Measurements from ENCODE around the gene XAB2.

XAB2 gene

DNA sequence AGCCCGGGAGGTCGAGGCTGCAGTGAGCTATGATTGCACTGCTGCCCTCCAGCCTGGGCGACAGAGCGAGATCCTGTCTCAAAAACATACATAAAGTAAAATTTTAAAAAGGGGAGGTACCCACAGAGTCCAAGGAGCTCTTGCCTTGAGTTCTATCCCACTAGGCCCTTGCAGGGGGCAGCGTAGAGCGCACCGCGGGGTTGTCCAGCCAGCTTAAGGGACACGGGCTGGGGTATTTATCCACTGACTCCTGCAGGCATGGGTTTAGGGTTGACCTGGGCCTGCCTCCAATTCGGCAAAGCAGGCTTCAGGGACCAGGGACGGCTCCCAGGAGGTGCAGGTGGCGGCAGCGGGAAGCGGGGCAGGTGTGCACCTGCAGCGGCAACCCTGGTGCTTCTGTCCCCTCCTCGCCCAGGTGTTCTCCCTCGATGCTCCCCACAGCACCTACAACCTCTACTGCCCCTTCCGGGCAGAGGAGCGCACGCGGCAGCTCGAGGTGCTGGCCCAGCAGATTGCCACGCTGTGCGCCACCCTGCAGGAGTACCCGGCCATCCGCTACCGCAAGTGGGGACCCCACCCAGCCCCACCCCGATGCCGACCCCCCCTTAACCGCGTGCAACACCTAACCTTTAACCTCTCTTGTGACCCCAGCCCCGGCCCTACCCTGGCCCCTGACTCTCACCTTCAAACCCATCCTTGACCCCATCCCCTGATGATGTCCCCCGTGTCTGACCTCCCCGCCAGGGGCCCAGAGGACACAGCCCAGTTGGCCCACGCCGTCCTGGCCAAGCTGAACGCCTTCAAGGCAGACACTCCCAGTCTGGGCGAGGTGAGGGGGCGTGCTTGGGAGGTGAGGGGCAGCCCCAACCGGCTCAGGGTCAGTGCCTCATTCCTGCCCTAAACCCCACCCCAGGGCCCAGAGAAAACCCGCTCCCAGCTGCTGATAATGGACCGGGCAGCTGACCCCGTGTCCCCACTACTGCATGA is 12.2 kb upstream of the XAB2 start:
- ChIA-PET CTCF (interaction anchor here (0.6 kb wide), 1 partner anchor 253 kb away, joined by 4 read pairs; no protein-coding TSS in a partner anchor), POLR2A (ENCODE audit: low non-redundant PET) (interaction anchor here (0.6 kb wide), 1 partner anchor 20 kb away, joined by 3 read pairs; no protein-coding TSS in a partner anchor)
- TF ChIP-seq, protein P1, sequence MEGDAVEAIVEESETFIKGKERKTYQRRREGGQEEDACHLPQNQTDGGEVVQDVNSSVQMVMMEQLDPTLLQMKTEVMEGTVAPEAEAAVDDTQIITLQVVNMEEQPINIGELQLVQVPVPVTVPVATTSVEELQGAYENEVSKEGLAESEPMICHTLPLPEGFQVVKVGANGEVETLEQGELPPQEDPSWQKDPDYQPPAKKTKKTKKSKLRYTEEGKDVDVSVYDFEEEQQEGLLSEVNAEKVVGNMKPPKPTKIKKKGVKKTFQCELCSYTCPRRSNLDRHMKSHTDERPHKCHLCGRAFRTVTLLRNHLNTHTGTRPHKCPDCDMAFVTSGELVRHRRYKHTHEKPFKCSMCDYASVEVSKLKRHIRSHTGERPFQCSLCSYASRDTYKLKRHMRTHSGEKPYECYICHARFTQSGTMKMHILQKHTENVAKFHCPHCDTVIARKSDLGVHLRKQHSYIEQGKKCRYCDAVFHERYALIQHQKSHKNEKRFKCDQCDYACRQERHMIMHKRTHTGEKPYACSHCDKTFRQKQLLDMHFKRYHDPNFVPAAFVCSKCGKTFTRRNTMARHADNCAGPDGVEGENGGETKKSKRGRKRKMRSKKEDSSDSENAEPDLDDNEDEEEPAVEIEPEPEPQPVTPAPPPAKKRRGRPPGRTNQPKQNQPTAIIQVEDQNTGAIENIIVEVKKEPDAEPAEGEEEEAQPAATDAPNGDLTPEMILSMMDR (conservative IDR thresholded peaks at IDR 0.05; ENCODE audit: low read depth) = no peak
- no peak for DNase-seq (ENCODE audit: low spot score)
- H3K27ac ChIP-seq = no peak overlapping the region

DNA sequence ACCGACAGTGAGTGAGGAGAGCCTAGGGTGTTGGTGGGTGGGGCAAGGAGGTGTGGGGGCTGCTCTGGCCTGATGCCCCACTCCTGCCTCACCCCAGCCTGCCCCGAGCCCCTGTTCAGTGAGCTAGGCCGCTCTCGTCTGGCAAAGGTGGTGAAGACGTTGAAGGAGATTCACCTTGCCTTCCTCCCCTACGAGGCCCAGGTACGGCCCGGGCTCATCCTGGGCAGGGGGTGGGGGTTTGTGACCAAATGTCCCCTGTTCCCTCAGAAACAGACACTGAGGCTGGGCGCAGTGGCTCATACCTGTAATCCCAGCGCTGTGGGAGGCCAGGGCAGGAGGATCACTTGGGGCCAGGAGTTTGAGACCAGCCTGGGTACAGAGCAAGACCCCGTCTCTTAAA is 11.5 kb upstream of the XAB2 start:
- CTCF ChIA-PET = interaction anchor here (0.6 kb wide), 1 partner anchor 252 kb away, joined by 4 read pairs; no protein-coding TSS in a partner anchor
- POLR2A ChIA-PET (ENCODE audit: low non-redundant PET) = interaction anchor here (0.6 kb wide), 1 partner anchor 20 kb away, joined by 3 read pairs; no protein-coding TSS in a partner anchor
- no peak for DNase-seq (ENCODE audit: low spot score)
- TF ChIP-seq, protein P1 (conservative IDR thresholded peaks at IDR 0.05; ENCODE audit: low read depth) = no peak
- no peak overlapping the region for H3K27ac ChIP-seq

DNA sequence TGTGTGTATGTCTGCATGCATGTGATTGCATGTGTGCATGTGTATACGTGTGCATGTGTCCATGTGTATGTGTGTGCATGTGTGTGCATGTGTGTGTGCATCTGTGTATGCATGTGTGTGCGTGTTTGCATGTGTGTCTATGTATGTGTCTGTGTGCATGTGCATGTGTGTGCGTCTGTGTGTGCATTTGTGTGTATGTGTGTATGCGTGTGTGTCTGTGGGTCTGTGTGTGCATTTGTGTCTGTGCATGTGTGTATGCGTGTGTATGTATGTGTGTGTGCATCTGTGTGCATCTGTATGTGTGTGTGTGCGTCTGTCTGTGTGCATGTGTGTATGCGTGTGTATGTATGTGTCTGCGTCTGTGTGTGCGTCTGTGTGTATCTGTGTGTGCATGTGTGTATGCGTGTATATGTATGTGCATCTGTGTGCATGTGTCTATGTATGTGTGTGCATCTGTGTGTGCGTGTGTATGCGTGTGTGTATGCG is 10.6 kb upstream of the XAB2 start:
- TF ChIP-seq, protein P1 (conservative IDR thresholded peaks at IDR 0.05; ENCODE audit: low read depth) = no peak
- peak overlapping the region; percentile 51; the same call in 1 of the 2 replicates for H3K27ac ChIP-seq
- ChIA-PET CTCF (no interaction called here), POLR2A (ENCODE audit: low non-redundant PET) (no interaction called here)
- DNase-seq (ENCODE audit: low spot score) = no peak

DNA sequence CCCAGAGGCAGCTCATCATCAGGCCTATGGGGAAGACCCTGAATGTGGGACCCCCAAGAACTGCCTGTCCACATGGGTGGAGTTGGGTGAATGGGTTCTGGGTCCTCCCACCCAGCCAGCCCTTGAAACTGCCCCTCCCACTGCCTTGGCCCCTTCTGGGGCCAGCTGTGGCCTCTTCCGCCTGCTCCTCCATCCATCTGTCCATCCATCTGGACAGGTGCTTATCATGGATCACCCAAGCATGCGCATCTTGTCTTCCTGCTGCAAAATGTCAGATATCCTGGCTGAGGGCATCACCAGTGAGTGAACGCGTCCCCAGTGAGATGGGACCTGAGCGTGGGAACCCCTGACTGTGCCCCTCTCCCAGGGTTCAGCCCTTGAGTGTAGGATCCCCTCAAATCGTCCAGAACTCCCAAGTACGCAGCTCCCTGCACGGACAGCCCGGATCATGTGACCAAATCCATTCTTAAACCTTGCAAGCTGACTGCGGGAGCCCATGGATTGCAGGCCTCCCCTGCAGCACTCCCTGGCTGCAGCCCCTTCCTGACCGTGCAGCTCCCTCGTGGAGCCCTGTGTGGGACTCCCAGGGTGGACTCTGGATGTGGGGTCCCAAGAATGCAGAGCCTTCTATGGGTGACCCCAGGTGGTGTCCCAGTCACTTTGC is 9.6 kb upstream of the XAB2 start:
- CTCF ChIA-PET = interaction anchor here (0.9 kb wide), 1 partner anchor 14 kb away, joined by 3 read pairs; no protein-coding TSS in a partner anchor
- no peak for DNase-seq (ENCODE audit: low spot score)
- H3K27ac ChIP-seq = peak overlapping the region; percentile 51
- TF ChIP-seq, protein P1 (conservative IDR thresholded peaks at IDR 0.05; ENCODE audit: low read depth) = no peak
- POLR2A ChIA-PET (ENCODE audit: low non-redundant PET) = no interaction called here

DNA sequence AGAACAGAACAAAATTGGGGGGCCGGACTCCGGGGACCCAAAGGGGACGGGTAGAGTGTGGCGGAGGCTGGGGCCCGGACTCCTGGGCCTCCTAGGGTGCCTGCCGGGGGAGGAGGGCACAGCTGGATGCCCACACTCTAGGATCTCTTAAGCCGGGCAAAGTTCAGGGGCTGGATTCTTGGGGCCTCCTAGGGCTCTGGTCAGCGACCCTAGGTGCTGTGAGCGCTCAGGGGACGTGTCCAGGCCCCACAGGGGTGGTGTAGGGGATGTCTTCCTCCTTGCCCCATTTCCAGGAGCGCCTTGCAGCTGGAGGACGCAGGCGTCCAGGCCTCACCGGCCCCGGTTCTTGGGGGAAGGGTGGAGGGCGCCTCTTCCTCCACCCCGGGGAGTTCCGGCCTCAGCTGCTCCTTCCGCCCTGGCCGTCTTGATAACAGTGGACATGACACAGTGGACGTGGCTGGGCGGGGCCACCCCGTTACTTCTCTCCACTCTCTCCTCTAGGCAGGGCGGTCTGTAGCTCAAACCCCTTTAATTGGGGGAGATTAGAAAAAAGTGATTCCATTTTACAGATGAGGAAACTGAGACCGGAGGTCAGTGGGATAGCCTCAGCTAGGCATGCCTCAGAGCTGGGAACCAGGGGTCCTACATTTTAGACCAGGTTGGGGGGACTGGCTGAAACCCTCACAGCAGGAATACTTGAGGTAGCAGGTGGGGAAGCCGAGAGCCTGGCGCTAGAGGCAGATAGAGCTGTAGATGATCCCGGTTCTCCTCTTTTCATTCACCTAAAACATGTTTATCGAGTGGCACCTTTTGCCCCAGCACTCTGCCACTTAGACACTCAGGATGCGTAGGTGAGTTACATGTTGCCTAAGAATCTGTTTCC is 8.3 kb upstream of the XAB2 start:
- TF ChIP-seq, protein P1 (conservative IDR thresholded peaks at IDR 0.05; ENCODE audit: low read depth) = no peak
- ChIA-PET POLR2A (ENCODE audit: low non-redundant PET) (interaction anchor here (0.6 to 0.8 kb wide), 2 partner anchors 18 to 201 kb away, joined by 3 to 6 read pairs; no protein-coding TSS in a partner anchor), CTCF (interaction anchor here (0.5 to 1.2 kb wide), 2 partner anchors 162 to 163 kb away, joined by 6 to 8 read pairs; no protein-coding TSS in a partner anchor)
- DNase-seq (ENCODE audit: low spot score) = peak; percentile 19
- peak overlapping the region; percentile 71 for H3K27ac ChIP-seq

Measured in RWPE1 (cell line).